Activated B cell treated with CpG ODN at 0.5 μM for 24 hours (primary cell): ENCODE measurements around the gene KMT2C. TPM values are rescaled to one million over a fixed set of nuclear protein-coding genes. Genes with fewer than 3 reads are reported as not detected.
"Not testable (repeated sequence)": the region's sequence is repeated elsewhere in the genome, so short reads cannot be mapped to it uniquely, and the experiment has no call there.

Experiments
- ATAC-seq: fragments of 200-7000 bp; cut with Tn5 transposase; one replicate; pipeline ENCODE4 v1.10.0; 2021; ENCODE audit warnings: low read depth, mild to moderate bottlenecking, moderate library complexity
- CTCF ChIA-PET: fragments of 350-600 bp; sonication (Branson Sonifier 250); formaldehyde crosslinking; loops from one replicate; lab custom pipeline; 2021; ENCODE audit warnings: antibody characterized with exemption; lab: Charles Lee
- POLR2A ChIA-PET: fragments of 350-600 bp; sonication (Branson Sonifier 250); formaldehyde crosslinking; loops from one replicate; lab custom pipeline; 2021; ENCODE audit warnings: antibody characterized with exemption; lab: Charles Lee
- DNase-seq: peaks from one replicate; pipeline ENCODE4 v3.0.0; 2022
- H3K27ac Mint-ChIP-seq: one replicate; pipeline ENCODE4 v1.8.0; 2020; ENCODE audit warnings: mixed read lengths
- H3K27me3 Mint-ChIP-seq: one replicate; pipeline ENCODE4 v1.8.0; 2021; ENCODE audit warnings: mixed read lengths
- H3K36me3 Mint-ChIP-seq: one replicate; pipeline ENCODE4 v1.8.0; 2021; ENCODE audit warnings: low read depth, mixed read lengths
- H3K4me1 Mint-ChIP-seq: one replicate; pipeline ENCODE4 v1.8.0; 2021; ENCODE audit warnings: mixed read lengths
- H3K4me3 Mint-ChIP-seq: one replicate; pipeline ENCODE4 v1.8.0; 2020; ENCODE audit warnings: mild to moderate bottlenecking, mixed read lengths
- H3K9me3 Mint-ChIP-seq: one replicate; pipeline ENCODE4 v1.8.0; 2020; ENCODE audit warnings: mixed read lengths
- CTCF ChIP-seq: fragments of 200-600 bp; IDR thresholded peaks from one replicate; pipeline ENCODE4 v1.8.0; 2022; ENCODE audit warnings: antibody characterized with exemption, mild to moderate bottlenecking
- intact Hi-C: fragments of 100-400 bp; cut with micrococcal nuclease; formaldehyde crosslinking; loops from one replicate; pipeline ENCODE4 v1.15.1; 2024
- total RNA-seq: library from RNA; stranded (reverse); gene quantifications from 2 replicates; pipeline ENCODE4 v1.2.3, GENCODE V29; 2022

The KMT2C gene
- total RNA-seq, 1 donor from 2014 or later = 112 TPM

DNA sequence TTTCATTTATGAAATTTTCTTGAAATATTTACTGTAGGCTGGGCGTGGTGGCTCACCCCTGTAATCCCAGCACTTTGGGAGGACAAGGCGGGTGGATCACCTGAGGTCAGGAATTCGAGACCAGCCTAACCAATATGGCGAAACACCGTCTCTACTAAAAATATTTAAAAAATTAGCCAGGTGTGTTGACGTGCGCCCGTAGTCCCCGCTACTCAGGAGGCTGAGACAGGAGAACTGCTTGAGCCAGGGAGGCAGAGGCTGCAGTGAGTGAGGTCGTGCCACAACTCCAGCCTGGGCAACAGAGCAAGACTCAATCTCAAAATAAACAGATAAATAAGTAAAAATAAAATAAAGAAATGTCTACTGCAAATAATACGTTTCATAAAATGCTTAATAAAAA lies 192.3 kb downstream of the KMT2C start:
- DNase-seq, ATAC-seq, H3K27ac Mint-ChIP-seq, H3K4me1 Mint-ChIP-seq, H3K9me3 Mint-ChIP-seq, POLR2A ChIA-PET, CTCF ChIA-PET, H3K4me3 Mint-ChIP-seq, H3K27me3 Mint-ChIP-seq: not testable (repeated sequence)
- intact Hi-C loops = loop anchor here (10.0 kb wide), 1 partner anchor 461 kb away; no protein-coding TSS in a partner anchor
- H3K36me3 Mint-ChIP-seq = peaks cover 48% of the 10 kb centered on the region

DNA sequence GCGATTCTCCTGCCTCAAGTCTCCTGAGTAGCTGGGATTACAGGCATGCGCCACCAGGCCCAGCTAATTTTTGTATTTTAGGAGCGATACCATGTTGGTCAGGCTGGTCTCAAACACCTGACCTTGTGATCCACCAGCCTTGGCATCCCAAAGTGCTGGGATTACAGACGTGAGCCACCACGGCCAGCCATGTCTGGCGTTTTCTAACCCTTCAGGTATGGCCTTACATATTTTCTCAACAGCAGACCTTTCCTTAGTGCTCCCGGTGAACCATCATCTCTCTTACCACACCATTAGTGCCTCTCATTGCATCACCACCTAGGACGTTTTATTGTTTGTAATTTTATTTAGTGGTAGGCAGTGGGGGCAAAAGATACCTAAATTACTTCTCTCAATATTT lies 194.5 kb downstream of the KMT2C start:
- POLR2A ChIA-PET, CTCF ChIA-PET, H3K4me1 Mint-ChIP-seq, H3K9me3 Mint-ChIP-seq, H3K27me3 Mint-ChIP-seq, DNase-seq, H3K27ac Mint-ChIP-seq, H3K4me3 Mint-ChIP-seq, ATAC-seq: not testable (repeated sequence)
- intact Hi-C loops = loop anchor here (10.0 kb wide), 1 partner anchor 464 kb away; no protein-coding TSS in a partner anchor
- H3K36me3 Mint-ChIP-seq = peaks cover 41% of the 10 kb centered on the region

DNA sequence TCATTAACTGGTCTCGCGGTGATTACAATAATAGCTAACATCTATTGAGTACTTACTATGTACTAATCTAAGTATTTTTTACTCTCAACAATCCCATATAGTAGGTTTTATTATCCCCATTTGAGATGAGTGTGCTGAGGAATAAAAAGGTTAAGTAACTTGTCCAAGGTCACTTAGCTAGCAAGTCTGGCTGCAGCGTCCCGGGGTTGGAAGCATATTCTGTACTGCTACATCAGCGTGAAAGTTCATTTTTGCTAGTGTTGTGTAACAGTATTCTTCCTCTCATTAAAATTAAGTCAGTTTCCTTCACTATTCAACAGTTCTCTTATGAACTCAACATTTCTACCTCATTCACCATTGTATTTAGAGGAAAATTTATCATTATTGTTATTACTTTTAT lies 199.5 kb downstream of the KMT2C start:
- intact Hi-C loops, H3K4me3 Mint-ChIP-seq, DNase-seq, H3K27ac Mint-ChIP-seq, POLR2A ChIA-PET, H3K4me1 Mint-ChIP-seq, ATAC-seq, H3K9me3 Mint-ChIP-seq, H3K27me3 Mint-ChIP-seq, CTCF ChIA-PET: not testable (repeated sequence)
- H3K36me3 Mint-ChIP-seq = peaks cover 43% of the 10 kb centered on the region

DNA sequence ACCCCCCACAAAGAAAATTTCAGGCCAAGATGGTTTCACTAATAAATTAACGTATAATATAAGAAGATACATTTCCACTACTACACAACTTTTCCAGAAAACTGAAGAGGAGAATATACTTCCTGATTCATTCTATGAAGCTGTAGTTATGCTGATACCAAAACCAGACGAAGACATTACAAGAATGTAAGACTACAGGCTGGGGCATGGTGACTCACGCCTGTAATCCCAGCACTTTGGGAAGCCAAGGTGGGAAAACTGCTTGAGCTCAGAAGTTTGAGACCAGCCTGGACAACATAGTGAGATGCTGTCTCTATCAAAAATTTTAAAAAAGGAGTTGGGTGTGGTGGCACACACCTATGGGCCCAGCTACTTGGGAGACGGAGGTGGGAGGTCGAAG lies 201.4 kb downstream of the KMT2C start:
- ATAC-seq, POLR2A ChIA-PET, H3K4me1 Mint-ChIP-seq, H3K27me3 Mint-ChIP-seq, H3K27ac Mint-ChIP-seq, H3K9me3 Mint-ChIP-seq, CTCF ChIA-PET, H3K4me3 Mint-ChIP-seq, intact Hi-C loops, DNase-seq: not testable (repeated sequence)
- peaks cover 40% of the 10 kb centered on the region for H3K36me3 Mint-ChIP-seq

- ChIA-PET CTCF (no interaction called here), POLR2A (no interaction called here)
- Mint-ChIP-seq H3K27ac (no peak overlapping the region), H3K36me3 (peaks cover 51% of the 10 kb centered on the region), H3K27me3 (no peaks in the 10 kb centered on the region), H3K9me3 (no peaks in the 10 kb centered on the region), H3K4me1 (peaks cover 4% of the 10 kb centered on the region), H3K4me3 (no peak overlapping the region)
- no peak for ATAC-seq
- intact Hi-C loops = no loop called here
- DNase-seq = no peak
- TF ChIP-seq CTCF = no peak
Measured at GRCh38 chr7:152231089-152231488, 204.7 kb downstream of the KMT2C start.

GRCh38 chr7:152219556-152219955 lies 216.2 kb downstream of the KMT2C start:
- H3K9me3 Mint-ChIP-seq, H3K4me3 Mint-ChIP-seq, CTCF ChIA-PET, H3K4me1 Mint-ChIP-seq, ATAC-seq, H3K27ac Mint-ChIP-seq, H3K27me3 Mint-ChIP-seq, intact Hi-C loops, POLR2A ChIA-PET, DNase-seq: not testable (repeated sequence)
- H3K36me3 Mint-ChIP-seq = peaks cover 56% of the 10 kb centered on the region

GRCh38 chr7:152208766-152209165 lies 227.0 kb downstream of the KMT2C start:
- H3K27ac Mint-ChIP-seq, intact Hi-C loops, H3K4me3 Mint-ChIP-seq, POLR2A ChIA-PET, H3K27me3 Mint-ChIP-seq, H3K9me3 Mint-ChIP-seq, DNase-seq, H3K4me1 Mint-ChIP-seq, ATAC-seq, CTCF ChIA-PET: not testable (repeated sequence)
- H3K36me3 Mint-ChIP-seq = peaks cover 55% of the 10 kb centered on the region

- H3K36me3 Mint-ChIP-seq = peaks cover 55% of the 10 kb centered on the region
- H3K4me3 Mint-ChIP-seq, DNase-seq, H3K27me3 Mint-ChIP-seq, ATAC-seq, CTCF ChIA-PET, H3K9me3 Mint-ChIP-seq, H3K27ac Mint-ChIP-seq, intact Hi-C loops, POLR2A ChIA-PET, H3K4me1 Mint-ChIP-seq: not testable (repeated sequence)
Measured at GRCh38 chr7:152204417-152204816, 231.4 kb downstream of the KMT2C start.

DNA sequence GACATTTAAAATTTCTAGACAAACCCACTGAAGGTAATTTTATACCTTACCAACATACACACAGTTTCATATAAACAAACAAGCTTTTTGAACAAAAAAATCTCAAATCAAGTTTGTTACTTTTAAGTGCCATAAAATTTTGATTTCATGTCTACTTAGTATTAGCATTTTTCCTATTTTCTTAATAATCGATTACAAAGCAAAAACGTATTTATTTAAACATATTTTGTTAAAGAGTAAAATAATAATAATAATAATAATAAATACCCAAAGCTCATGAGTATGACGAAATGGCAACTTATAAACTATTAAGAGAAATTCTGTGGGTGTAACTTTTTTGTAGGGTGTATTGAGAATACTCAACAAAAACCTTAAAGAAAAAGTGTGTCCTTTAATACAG lies 232.7 kb downstream of the KMT2C start:
- ATAC-seq (no peak), DNase-seq (no peak)
- intact Hi-C loops = no loop called here
- TF ChIP-seq CTCF = no peak
- Mint-ChIP-seq H3K9me3 (no peaks in the 10 kb centered on the region), H3K27me3 (no peaks in the 10 kb centered on the region), H3K4me3 (no peak overlapping the region), H3K4me1 (no peaks in the 10 kb centered on the region), H3K36me3 (peaks cover 68% of the 10 kb centered on the region), H3K27ac (no peak overlapping the region)
- POLR2A ChIA-PET = no interaction called here
- CTCF ChIA-PET = no interaction called here
